Measurements from ENCODE around the gene EYS. TPM values are rescaled to one million over a fixed set of nuclear protein-coding genes. Genes with fewer than 3 reads are reported as not detected.

The EYS gene
- total RNA-seq, 1 experiment from 2014 or later: not detected

DNA sequence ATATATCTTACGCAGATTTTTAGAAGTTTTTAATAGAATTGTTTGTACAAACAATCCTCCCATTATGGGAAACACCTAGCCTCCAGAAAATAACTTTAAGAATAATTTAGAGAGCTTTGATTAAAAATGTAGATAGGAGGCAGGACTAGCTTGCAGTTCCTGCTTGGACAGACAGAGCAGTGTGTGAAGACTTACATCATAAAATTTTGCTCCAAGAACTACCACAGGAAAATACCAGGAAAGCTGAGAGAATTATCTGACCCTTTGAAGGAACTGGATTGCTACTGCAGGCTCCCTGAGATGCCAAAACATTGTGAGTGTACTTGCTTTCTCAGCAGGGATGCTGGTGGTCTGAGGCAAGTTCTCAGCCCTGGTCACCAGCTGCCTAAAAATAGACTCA lies 64.2 kb downstream of the EYS start:
- Histone ChIP-seq H3K36me3 (ENCODE audit: control insufficient read depth in 1 of 2, insufficient read depth in 2 of 2, low read length in 2 of 2) (no peaks in the 10 kb centered on the region), H3K27me3 (ENCODE audit: insufficient read depth, low read length) (no peaks in the 10 kb centered on the region), H3K27ac (ENCODE audit: low read depth, low read length) (no peak overlapping the region), H3K4me2 (ENCODE audit: low read length) (no peak overlapping the region), H3K4me3 (replicated peaks in 1 of 2; ENCODE audit: low read depth in 1 of 2, low read length in 2 of 2) (no peak overlapping the region), H4K20me1 (ENCODE audit: insufficient read depth) (no peaks in the 10 kb centered on the region), H3K79me2 (ENCODE audit: insufficient read depth, low read length) (no peaks in the 10 kb centered on the region), H3K9me2 (ENCODE audit: insufficient read depth) (no peaks in the 10 kb centered on the region), H2AFZ (ENCODE audit: low read depth, low read length, poor library complexity, severe bottlenecking) (no peak overlapping the region), H3K9ac (ENCODE audit: low read length) (no peak overlapping the region), H3K4me1 (ENCODE audit: control insufficient read depth in 1 of 2, insufficient read depth in 2 of 2, low read length in 2 of 2) (no peaks in the 10 kb centered on the region), H3K9me3 (ENCODE audit: control insufficient read depth in 1 of 2, insufficient read depth in 1 of 2, low read depth in 1 of 2, low read length in 2 of 2) (peaks cover 0 to 24% of the 10 kb centered on the region in 2 experiments; a peak in 2 of 4 replicates)
- ChIA-PET CTCF (no interaction called here), RAD21 (ENCODE audit: low non-redundant PET in 1 of 2, low total read pairs in 2 of 2, uncharacterized antibody in 2 of 2, unreplicated experiment in 2 of 2) (no interaction called here), POLR2A (no interaction called here)
- no peak for TF ChIP-seq EZH2phosphoT487 (IDR thresholded peaks at IDR 0.05; ENCODE audit: borderline replicate concordance)
- TF ChIP-seq CBX3 (IDR thresholded peaks at IDR 0.05; ENCODE audit: low read depth): no peak
- TF ChIP-seq CEBPB (IDR thresholded peaks at IDR 0.05; ENCODE audit: low read depth): no peak
- TF ChIP-seq POLR2A (IDR thresholded peaks at IDR 0.05; ENCODE audit: borderline replicate concordance, extremely low read depth, insufficient read depth, insufficient read length): no peak
- TF ChIP-seq SP1 (IDR thresholded peaks at IDR 0.05; ENCODE audit: low read depth): no peak
- no peak for TF ChIP-seq ZFX (IDR thresholded peaks at IDR 0.05)
- TF ChIP-seq EGR1 (IDR thresholded peaks at IDR 0.05; ENCODE audit: low read depth): no peak
- TF ChIP-seq YY1 (IDR thresholded peaks at IDR 0.05; ENCODE audit: extremely low read depth, insufficient replicate concordance, low read depth, low read length): no peak
- TF ChIP-seq, protein P1, sequence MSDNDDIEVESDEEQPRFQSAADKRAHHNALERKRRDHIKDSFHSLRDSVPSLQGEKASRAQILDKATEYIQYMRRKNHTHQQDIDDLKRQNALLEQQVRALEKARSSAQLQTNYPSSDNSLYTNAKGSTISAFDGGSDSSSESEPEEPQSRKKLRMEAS (IDR thresholded peaks at IDR 0.05): no peak
- no peak for TF ChIP-seq EZH2 (IDR thresholded peaks at IDR 0.05)
- TF ChIP-seq ELF1 (IDR thresholded peaks at IDR 0.05; ENCODE audit: borderline replicate concordance, low read depth): no peak
- TF ChIP-seq SRF (IDR thresholded peaks at IDR 0.05; ENCODE audit: low read depth): no peak
- no peak for TF ChIP-seq RAD21 (IDR thresholded peaks at IDR 0.05; ENCODE audit: low read depth)
- TF ChIP-seq ZNF274 (IDR thresholded peaks at IDR 0.05; ENCODE audit: low read depth, low read length): no peak
- no peak for TF ChIP-seq SIN3A (IDR thresholded peaks at IDR 0.05; ENCODE audit: low read depth)
- TF ChIP-seq FOSL1 (IDR thresholded peaks at IDR 0.05; ENCODE audit: low read depth): no peak
- TF ChIP-seq TCF7L2 (IDR thresholded peaks at IDR 0.05; ENCODE audit: borderline replicate concordance, extremely low read depth, insufficient read depth, insufficient read length): no peak
- TF ChIP-seq, protein P2, sequence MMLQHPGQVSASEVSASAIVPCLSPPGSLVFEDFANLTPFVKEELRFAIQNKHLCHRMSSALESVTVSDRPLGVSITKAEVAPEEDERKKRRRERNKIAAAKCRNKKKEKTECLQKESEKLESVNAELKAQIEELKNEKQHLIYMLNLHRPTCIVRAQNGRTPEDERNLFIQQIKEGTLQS (IDR thresholded peaks at IDR 0.05): no peak
- intact Hi-C loops (cut with micrococcal nuclease): no loop called here
- BruUV-seq (replicated peaks): no TSS peak
- DNase-seq (ENCODE audit: low read depth, low spot score) (no peak), ATAC-seq (no peak)
